HG02870 (cell line): ENCODE data around the gene TLR10.
A peak's percentile ranks its signal among the peaks of the same experiment; 100 is the strongest.

Experiments used
- ATAC-seq: cut with Tn5 transposase; IDR thresholded peaks from one replicate; pipeline ENCODE4 v1.9.1; 2021; ENCODE audit warnings: mild to moderate bottlenecking, moderate library complexity; ENCODE audit not compliant: unreplicated experiment

TLR10 gene

DNA sequence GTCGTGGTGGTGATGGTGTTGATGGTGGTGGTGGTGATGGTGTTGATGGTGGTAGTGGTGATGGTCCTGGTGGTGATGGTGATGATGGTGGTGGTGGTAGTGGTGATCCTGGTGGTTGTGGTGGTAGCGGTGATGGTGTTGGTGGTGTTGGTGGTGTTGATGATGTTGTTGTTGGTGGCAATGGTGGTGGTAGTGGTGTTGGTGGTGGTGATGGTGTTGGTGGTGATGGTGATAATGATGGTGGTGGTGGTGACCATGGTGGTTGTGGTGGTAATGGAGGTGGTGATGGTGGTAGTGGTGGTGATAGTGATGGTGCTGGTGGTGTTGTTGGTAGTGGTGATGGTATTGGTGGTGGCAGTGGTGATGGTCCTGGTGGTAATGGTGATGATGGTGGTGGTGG lies 49.1 kb downstream of the TLR10 start:
- ATAC-seq, result no peak

DNA sequence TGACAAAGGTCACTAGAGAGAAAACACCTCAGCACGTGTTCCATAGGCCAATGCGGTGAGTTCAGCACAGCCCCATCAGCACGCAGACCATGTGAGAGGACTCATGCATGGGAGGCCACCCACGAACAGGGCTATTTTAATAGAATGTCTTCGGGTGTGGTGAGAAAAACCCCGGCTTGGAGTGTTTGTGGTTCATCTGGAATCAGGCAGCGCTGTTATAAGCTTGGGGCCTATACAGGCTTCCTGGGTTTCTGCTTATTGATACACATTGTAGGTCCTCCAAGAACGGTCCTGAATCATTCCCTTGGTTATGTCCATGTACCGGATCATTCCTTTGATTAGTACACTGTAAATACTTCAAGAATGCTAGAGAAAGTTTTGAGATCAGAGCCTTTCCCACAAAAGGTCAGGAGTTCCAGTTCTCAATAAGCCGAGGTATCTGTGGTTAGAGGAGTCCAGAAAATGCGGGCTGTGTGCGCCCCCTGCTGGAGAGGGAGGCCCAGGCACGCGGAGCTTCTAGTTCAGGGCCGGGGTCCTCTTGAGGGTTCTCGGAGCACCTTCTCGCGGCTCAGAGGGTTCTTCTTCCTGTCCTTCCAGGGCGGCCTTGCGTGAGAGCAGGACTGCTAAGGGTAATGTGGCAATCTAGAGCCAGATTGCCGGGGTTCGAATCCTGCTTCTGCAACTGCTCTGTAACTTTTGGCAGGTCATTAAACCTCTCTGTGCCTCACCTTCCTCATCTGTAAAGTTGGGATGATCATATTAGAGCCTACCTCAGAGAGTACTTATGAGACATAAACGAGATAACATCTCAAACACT lies 51.8 kb downstream of the TLR10 start:
- ATAC-seq, result peak; percentile 92

DNA sequence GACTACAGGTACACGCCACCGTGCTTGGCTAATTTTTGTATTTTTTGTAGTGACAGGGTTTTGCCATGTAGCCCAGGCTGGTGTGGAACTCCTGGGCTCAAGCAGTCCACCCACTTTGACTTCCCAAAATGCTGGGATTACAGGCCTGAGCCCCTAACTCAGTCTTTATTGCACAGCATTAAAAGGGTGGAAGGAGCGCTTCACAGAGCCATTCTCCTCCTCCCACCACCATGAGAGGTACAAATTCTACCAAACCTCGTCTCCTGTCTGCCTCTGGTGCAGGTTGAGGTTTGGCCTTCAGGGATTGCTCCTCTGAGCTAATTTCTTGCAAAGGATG lies 52.3 kb downstream of the TLR10 start:
- no peak for ATAC-seq

DNA sequence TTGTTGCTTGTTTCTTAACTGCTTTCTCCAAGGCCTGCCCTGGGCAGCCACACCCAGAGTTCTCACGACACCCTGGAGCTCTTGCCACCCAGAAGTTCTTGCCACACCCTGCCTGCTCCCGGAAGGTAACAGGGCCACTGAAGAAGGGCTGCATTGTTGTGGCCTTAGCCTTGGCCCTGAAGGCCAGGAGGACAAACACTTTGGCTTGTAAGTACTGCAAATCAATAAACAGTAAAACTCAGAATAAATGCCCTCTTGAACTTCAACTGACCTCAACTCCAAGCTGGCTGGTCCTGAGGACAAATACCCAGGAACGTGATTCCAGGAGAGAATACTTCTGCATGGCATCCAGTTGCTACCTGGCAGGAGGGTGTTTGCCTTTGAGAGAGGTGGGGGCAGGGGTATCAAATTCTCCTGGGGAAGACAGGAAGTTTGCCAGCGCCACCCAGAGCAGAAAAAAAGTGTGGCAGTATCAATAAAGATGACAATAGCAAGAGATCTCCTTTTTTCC lies 54.1 kb downstream of the TLR10 start:
- ATAC-seq, result no peak

DNA sequence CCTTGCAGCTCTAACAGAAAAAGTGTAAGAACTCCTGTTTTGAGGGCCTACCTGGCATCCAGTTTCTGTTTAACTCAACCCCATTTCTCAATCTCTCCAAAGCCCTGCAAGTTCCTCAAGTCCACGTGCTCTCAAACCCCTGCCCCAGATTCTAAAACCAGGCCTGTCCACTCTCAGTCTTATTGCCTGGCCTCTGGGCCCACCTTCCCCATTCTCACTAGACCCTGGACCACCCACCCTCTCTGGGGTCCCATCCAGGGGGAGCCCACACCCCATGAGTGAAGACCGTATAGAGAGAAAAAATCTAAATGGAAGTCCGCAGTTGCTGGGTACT lies 58.3 kb downstream of the TLR10 start:
- ATAC-seq, result no peak

DNA sequence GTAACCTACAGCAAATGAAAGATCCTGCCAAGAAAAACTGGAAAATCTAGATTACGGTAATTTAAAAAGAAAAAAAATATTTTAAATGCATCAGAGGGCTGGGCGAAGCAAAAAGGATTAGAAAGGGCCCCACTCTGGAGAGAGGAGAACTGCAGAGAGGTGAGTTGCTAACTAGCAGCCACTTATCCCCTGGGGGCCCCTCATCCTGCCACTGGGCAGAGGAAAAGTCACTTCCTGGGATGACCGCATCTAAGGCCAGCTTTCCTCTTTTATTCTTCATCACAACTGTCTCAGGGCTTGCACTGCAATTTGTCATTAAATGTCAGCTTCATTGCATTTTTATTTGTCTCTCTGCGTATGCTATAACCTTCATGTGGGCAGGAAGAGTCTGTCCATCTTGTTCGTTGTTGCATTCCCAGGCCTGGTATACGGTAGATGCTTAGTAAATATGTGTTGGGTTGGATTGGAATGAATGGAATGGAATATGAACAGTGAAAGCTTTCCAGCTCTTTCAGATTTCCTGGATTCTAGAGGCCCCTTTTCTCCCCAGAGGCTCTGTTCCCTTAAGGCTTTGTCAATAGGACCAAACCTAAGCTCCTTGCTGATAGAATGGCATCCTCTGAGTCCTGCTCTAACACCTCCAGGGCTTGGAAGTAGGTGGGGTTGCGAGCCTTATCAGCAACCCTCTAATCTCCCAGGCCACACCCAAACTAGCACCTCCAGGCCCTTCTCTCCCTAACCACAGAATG lies 58.9 kb downstream of the TLR10 start:
- ATAC-seq, result no peak

DNA sequence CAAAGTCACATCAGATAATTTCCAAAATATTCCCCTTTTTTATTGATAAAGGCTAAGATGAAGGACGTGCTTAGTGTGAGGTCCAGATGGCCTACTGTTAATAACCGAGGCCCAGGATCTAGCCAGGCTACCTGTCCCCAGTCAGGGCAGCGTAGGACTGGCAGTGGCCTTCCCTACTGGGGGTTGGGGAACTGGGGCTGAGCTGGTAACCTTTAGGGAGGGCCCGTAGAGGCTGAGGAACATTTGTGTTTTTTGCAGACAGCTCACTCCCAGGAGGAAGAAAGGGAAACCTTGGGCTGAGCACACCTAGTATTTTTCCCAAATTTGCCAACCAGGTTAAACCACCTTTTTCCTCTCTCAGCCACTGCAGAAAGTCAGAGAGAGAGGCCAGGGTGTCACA lies 59.7 kb downstream of the TLR10 start:
- no peak for ATAC-seq
